Hematopoietic multipotent progenitor cell treated with erythropoietin and hydrocortisone succinate and interleukin-3 and kit ligand, for 4 days (in vitro differentiated cells): ENCODE data around the gene ALLC.
A peak's percentile ranks its signal among the peaks of the same experiment; 100 is the strongest.
"Not testable (repeated sequence)": the region's sequence is repeated elsewhere in the genome, so short reads cannot be mapped to it uniquely, and the experiment has no call there.

ENCODE experiments used
- DNase-seq: peaks from one replicate; pipeline ENCODE4 v3.0.0-alpha.2; 2015

Gene ALLC

GRCh38 chr2:3656762-3657721, 958 bp upstream of the ALLC start:
- DNase-seq = peak; percentile 42

- DNase-seq = peak; percentile 28
Observed at GRCh38 chr2:3659447-3660432, 1.7 kb downstream of the ALLC start.

GRCh38 chr2:3660640-3661039, 2.6 kb downstream of the ALLC start:
- not testable (repeated sequence) for DNase-seq

GRCh38 chr2:3661149-3661660, 3.2 kb downstream of the ALLC start:
- DNase-seq = no peak

GRCh38 chr2:3662239-3662638, 4.2 kb downstream of the ALLC start:
- DNase-seq = no peak

- DNase-seq = no peak
Observed at GRCh38 chr2:3664118-3664517, 6.1 kb downstream of the ALLC start.

GRCh38 chr2:3664925-3665324, 6.9 kb downstream of the ALLC start:
- DNase-seq = no peak

GRCh38 chr2:3665886-3666612, 8.0 kb downstream of the ALLC start:
- DNase-seq = no peak

- no peak for DNase-seq
Observed at GRCh38 chr2:3666613-3666975, 8.6 kb downstream of the ALLC start.

GRCh38 chr2:3667151-3667631, 9.2 kb downstream of the ALLC start:
- DNase-seq = no peak

- no peak for DNase-seq
Observed at GRCh38 chr2:3669656-3670055, 11.7 kb downstream of the ALLC start.

- no peak for DNase-seq
Observed at GRCh38 chr2:3670376-3670775, 12.4 kb downstream of the ALLC start.

- no peak for DNase-seq
Observed at GRCh38 chr2:3670941-3671340, 12.9 kb downstream of the ALLC start.

GRCh38 chr2:3672861-3673678, 15.1 kb downstream of the ALLC start:
- DNase-seq = no peak

GRCh38 chr2:3674066-3674845, 16.3 kb downstream of the ALLC start:
- no peak for DNase-seq

- no peak for DNase-seq
Observed at GRCh38 chr2:3675687-3676086, 17.7 kb downstream of the ALLC start.

- no peak for DNase-seq
Observed at GRCh38 chr2:3677436-3677835, 19.4 kb downstream of the ALLC start.

GRCh38 chr2:3678212-3678611, 20.2 kb downstream of the ALLC start:
- no peak for DNase-seq

- no peak for DNase-seq
Observed at GRCh38 chr2:3679180-3679579, 21.2 kb downstream of the ALLC start.

GRCh38 chr2:3679616-3680393, 21.8 kb downstream of the ALLC start:
- no peak for DNase-seq
